Stimulated activated CD4-positive, alpha-beta T cell treated with anti-CD3 and anti-CD28 coated beads, Interleukin-1b, Interleukin-23, amount 100 ng/mL, for 1 hour (primary cell): ENCODE results near the gene STARD4.

ENCODE experiments used
- DNase-seq, 2 donors: peaks; one replicate each; pipeline ENCODE4 v3.0.0-alpha.2; 2020; ENCODE audit warnings: low read depth in 2 of 2

Gene STARD4

DNA sequence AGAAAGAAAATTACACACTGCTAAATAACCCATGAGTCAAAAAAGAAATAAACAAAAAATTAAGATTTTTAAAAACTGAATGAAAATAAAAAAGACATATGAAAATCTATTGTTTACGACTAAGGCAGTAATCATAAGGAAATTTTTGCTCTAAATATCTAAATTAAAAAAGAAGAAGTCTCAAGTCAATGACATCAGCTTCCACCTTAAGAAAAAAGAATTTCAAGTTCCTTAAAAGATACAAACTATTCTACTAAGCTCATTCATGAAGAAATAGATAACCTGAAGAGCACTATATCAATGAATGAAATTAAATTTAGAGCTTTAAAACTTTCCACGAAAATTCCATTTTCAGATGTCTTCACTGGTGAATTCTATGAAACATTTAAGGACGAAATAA is 15.7 kb upstream of the STARD4 start:
- no peak for DNase-seq

DNA sequence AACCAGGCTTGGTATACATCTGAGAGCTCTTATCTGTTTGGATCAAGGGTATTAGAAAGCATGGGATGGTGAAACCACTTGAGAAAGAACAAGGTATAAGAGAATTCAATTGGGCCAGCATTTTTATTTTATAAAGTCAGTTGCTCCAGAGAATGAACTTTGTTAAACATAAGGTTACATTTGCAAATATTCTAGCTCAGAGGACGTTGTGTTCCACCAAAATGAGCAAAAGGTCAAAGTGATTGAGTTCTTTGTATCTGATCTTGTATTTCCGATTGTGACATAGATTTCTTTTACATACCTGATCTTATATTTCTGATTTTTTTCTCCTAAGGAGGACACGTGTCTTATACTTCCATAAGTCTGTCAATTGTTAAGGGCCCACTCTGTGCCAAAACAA is 8.6 kb upstream of the STARD4 start:
- no peak for DNase-seq

DNA sequence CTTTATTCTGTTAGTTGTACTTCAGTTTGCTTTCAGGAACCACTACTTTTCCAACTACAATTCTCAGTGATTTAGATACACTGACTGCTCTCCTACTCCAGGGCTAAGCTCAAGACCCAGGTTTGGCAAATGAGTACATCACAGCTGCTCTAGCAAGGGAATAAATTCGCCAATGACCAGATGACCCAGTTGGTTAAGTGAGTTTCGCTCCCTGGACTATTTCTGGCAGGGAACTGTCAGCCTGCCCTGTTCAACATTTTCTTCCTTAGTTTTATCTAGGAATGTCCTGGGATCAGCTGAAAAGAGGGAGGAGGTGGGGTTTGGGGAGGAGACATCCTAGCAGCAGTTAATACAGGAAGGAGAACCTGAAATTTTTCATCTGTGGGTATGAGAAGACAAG is 6.4 kb upstream of the STARD4 start:
- no peak for DNase-seq

DNA sequence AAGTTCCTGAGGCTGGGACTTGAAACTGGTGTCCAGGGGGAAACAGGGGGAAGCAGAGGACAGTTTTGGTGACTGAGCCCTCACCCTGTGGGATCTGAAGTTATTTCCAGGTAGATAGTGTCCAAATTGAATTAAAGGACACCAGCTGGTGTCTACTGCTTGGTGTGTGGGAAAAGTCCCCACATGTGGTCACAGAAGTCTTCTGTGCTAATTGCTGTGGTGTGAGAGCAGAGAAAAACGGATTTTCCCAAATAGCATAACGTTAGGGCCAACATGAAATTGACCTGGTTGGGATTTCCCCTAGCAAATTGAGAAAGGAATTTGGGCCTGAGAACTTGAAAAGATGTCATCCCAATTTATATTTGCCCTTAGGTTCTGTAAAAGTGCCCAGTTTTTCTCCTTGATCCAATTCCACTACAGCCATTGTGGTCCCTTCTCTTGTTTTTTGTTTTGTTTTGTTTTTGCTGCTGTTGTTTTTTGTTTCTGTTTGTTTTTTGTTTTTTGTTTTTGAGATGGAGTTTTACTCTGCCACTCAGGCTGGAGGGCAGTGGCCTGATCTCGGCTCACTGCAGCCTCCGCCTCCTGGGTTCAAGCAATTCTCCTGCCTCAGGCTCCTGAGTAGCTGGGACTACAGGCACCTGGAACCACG is 5.6 kb upstream of the STARD4 start:
- no peak for DNase-seq

DNA sequence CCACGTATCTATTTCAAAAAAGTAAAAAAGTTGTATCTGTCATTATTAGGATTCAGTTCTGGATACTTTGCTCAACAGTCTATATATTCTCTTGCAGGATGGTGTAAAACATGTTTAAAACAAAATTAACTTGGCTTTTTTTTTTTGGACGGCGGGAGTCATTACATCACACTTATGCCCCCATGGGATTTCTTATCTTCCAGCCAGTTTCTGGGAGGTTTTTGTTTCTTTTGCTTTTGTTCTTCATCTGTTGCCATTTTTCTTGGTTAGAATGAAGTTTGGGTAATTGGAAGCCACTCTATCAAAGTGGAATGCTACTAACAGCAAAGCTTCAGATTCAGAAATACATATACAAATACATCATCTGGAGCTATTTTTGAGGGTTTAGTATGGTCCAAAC is 1.8 kb upstream of the STARD4 start:
- no peak for DNase-seq

DNA sequence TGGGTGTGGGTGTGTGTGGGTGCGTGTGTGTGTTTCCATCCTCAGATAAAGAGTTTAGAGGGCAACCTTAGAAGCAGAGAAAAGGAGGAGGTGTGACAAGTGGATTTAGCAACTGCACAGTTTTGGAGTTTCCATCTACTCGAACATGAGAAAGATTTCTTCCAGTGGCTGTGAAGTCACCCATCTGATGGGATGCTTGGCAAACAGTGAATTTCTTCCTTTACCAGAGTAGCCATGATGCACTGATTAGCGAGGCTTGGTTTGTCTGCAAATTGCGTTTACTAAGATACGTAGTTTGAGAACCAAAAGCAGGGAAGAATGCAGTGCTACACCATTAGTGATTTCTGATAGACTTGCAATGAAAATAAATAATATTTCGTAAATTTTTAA is 791 bp upstream of the STARD4 start:
- DNase-seq: no peak

DNA sequence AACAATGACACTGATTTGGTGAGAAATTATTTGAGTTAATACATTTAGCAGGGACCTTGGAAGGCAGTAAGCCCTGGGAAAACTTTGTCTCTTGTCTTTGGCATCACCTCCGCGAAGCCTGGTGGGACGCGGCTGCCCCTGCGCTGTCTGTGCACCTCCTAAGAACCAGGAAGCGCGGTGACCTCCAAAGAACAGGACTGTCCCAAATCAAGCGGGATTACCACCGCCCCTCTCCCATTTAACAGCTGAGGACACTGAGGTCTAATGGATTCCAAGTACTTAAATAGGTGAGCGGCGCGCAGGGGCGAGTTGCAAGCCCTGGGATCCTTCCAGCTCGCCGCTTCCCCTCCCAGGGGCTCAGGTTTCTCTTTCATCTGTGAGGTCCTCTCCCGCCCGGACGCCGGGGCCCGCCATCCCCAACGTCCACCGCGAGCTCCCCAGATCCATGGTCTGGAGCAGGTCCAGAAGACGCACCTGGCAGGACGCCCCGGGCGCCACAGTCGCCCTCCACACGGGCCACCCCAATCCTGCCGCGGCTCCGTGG is 432 bp downstream of the STARD4 start:
- no peak for DNase-seq

DNA sequence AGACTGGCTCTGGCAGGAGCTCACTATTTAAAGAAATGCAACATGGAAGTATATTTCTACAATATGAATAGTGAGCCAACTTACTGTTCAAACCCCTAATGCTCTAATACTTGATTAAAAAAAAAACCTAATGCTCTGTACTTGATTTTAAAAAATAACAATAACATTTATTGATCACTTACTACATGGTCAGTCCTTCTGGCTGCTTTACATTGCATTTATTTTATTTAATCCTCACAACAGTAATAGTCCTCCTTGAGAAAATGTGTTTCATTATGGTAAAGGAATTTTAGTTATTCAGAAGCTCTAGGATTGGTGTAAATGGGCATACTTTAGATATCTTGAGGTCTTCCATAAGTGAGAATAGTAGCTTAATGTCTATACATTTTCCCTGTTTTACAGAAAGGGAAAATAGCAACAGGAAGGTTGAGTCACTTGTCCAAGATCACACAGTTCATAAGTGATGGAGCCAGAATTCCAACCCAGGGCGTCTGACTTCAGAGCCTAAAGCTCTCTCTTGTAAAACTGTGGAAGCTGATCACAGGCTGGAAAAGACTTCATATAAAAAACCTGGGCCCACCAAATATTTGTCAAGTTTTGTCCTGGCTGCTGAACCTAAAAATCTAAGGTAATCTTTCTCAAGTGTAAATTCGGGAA is 1.0 kb downstream of the STARD4 start:
- no peak for DNase-seq

DNA sequence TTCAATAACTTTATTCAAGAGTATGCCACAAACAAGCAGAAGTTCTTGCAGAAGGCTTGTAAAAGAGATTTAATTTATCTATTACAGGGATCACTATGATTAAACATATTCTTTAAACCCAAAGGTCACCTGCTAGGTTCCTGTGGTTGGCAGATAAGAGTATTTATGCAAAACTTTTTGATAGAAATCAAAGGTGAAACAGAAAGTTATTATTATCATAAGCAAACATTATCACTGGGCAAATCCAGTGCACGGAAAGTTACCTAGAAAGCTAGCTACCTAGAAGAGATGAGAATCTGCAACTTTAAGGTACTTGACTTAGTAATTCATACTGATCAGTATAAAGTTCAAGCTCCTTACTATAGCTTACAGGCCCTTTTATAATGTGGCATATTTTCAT is 3.2 kb downstream of the STARD4 start:
- no peak for DNase-seq

DNA sequence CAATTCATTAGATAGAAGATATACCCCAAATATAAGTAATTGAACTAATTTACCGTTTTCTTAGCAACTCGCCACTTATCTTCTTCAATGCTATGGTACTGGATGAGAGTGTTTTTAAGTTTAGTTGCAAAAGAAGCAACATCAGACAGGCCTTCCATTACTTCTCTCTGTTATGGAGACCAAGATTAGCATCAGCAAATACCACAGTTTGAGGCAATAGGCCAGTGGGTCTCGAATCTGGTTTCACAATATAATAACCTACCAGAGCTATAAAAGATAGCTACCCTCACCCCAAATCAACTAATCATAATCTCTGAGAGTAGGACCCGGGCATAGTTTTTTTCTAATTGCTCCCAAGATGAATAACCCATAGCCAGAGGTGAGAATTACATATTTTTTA is 5.1 kb downstream of the STARD4 start:
- DNase-seq: no peak

DNA sequence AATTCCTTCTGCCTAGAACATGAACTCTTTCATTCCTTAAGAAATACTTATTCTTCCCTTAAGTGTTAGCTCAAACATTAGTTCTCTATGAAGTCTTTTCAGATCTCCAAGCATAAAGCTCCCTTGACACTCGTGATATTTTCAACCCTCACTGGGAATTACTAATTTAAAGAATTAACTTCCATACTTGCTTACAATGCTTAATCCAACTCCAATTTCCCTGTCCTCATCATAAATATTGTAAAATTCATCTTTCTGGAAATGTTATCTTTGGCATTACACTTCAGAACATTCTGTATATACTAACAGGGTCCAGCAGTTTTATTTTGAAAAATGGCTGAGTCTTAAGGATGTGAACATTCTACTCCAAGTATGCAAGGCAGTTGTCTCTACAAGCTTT is 7.2 kb downstream of the STARD4 start:
- DNase-seq: no peak

DNA sequence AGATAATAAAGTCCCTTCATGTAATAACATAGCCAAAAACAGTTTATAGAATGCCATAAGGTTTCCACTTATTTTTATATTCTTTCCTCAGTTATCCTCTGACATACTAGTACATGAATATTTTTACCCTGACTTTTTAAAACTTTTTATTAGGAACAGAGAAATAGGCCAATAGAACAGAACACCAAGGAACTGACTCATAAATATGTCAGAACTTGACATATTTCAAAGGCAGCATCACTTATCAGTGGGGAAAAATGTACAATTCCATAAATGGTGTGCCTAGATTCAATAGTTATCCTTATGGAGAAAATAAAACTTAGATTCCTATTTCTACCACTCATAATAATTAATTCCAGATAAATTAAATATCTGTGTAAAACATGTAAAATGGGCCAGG is 9.4 kb downstream of the STARD4 start:
- DNase-seq: no peak

DNA sequence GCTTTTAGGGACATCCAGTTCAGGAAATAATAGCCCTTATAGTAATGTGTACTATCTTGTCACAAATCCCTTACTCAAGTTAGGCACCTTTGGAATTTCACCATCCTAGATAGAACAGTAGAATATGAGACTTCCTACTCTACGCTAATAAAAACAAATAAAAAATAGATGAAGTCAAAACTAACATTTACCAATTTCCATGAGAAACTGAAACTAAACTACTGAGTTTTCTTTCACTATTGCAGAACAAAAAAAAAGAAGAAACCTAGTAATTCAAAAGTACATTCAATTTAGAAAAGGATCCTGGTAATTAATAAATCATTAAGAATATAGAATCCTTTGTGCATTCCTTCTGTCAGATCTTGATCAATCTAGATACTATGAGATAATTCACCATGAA is 14.0 kb downstream of the STARD4 start:
- DNase-seq: no peak

DNA sequence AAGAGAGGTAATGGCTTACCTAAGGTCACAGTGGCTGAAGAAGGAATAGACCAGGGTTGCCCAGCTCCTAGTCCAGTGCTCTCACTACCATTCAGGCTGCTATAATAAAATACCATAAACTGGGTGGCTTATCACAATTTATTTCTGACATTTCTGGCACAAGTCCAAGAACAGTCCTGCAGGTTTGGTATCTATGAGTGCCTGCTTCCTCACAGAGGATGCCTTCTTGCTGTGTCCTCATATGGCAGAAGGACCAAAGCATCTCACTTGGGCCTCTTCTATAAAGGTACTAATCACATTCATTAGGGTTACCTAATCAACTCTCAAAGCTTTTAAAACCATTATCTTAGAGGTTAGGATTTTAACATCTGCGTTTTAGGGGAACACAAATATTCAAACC is 17.2 kb downstream of the STARD4 start:
- DNase-seq: no peak

DNA sequence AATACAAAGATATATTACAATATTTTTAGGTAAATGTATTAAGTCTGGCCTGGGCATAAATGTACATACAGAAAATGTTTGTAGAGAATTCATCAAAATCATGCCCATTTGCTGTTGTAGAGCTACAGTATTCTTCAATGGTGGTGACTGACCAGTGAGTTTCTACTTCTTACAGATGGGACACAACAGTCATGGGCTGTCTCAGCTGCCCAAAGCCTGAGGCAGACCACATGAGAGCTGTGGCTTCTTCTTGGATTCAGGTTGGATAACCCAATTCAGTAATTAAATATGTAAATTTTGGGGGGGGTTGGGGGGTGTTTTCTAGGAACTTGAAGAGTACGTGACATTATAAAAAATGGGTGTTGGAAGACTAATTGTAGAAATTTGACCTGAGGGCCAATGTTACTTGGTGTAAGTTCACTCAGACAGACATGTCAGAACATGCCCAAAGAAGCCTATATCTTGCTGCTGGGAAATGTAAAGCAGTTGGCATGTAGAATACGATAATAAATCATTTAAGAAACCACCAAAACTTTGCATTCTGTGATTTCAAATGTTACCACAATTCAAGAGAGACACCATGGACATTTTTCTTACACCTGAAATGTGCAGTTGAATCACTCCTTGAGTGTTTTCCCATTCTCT is 17.9 kb downstream of the STARD4 start:
- DNase-seq: no peak

DNA sequence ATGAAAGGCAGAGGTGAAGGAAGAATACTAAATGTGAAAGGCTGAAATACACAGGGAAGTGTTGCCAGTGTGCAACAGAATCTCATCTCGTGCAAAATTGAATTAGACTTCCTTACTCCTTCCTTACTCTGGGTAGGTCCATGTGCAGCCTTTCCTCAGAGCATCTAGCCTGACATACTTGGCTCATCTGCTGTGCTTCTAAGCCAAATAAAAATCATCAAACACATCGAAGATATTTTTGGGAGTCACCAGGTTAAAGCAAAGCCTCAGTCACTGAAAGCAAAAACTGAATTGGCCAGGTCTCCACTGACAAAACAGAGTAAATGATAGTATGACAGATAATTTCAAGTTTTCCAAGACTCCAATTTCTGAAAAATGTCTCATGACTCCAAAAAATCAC is 19.3 kb downstream of the STARD4 start:
- DNase-seq: no peak

DNA sequence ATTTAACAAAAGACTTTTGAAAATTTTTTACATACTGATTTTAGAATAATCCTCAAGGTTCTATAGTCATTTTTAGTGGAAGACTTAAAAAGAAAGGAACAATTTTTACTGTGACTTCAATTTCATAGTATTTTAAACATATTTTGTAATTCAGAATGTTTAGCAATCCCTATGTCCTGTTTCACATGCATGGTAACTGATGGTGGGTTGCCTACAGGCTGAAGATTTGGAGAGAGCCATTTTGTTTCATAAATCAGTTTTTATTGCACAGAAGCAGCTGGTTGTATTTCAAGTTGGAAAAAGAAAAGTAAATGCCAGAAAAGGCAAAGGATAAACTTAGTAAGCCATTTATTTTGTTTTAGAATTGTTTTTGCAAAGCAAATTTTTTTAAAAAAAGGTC is 24.0 kb downstream of the STARD4 start:
- no peak for DNase-seq

DNA sequence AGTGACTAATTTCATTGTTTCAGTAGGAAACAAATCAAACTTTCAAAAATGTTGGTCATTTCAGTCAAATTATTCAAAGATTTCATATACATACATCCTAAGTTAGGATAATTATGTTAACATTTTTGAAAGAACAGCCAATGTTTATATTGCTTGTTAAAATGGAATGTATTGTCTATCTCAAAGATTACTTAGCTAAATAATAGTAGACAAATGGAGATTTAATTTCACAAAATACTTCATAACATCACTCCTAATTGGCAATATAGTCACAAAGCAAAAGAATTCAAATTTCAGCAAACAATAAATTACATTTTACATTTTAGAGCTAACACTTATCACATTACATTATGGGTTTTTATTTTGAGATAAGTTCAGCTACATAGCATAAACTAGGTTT is 25.4 kb downstream of the STARD4 start:
- no peak for DNase-seq

DNA sequence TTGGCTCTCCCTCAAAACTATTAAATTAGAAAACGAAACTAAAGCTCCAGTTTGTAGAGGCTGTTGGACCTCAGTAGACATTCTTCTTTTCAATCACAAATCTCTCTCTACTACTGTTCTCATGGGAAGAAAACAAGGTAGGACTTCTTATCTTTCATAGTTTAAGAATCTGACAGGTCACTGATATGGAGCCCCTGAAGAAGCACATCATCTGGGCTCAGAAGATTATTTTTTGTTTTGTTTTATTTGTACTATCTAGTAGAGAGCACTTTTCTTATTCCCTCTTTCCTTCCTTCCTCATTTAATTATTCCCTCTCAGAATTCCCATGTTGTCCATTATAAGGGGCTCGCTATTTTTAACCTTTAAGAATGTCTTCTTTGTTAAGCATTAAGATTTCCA is 26.3 kb downstream of the STARD4 start:
- no peak for DNase-seq

DNA sequence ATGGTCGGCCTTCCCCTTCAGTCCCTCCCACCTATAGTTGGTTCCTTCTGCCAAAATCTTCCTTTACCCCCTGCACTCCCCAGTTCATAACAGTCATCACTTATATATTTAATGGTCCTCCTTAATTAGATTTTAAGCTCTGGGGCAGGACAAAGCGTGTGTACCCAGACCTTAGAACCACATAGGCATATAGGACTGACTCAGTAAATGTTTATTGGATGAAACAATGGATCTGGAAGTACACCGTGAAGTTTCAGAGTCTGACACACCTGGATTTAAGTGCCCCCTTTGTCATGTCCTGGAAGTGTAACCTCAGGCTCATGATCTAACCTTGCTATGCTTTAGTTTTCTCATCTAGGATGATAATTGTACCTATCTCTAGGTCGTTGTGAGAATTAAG is 32.0 kb downstream of the STARD4 start:
- no peak for DNase-seq

DNA sequence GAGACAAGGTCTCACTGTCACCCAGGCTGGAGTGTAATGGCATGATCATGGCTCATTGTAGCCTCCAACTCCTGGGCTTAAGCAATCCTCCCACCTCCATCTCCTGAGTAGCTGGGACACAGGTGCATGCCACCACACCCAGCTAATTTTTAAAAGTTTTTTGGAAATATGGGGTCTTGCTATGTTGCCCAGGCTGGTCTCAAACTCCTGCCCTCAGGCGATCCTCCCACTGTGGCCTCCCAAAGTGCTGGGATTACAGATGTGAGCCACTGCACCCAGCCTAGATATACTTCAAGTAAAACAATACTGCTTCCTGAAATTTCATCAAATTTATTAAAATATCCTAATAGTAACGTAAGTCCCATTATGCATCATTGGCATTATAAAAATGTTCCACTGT is 33.4 kb downstream of the STARD4 start:
- DNase-seq: no peak

DNA sequence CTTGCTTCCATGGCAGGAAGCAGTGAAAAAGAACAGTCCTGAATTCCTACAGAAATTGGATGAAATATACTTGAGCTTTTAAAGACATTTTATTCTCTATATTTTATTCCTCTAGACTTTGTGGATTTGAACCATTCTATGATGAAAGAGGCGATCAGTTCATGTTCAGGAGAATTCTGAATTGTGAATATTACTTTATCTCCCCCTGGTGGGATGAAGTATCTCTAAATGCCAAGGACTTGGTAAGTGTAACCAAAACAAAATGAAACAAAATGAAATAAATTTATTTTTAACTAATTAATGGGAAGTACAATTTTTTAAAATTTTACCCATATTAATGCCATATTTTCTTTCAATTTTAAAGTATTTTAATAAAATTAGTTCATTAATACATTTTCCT is 34.1 kb downstream of the STARD4 start:
- DNase-seq: no peak

DNA sequence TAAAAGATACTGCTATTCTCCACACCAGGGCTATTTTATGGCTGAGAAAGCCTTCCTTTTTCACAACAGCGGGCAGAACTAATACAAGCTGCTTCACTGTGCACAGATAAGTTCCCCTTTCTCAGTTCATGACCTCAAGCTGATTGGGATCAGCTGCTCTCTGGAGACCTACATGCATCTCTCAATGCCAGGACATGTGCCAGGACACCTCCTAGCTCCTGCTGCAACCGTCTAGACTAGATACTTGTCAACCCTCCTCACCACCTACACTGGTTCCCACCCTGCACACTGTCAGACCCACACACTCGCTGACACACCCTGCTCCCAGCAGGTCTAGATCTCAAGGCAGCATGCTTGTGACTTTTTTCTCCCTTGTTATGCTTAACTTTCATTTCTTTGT is 39.8 kb downstream of the STARD4 start:
- DNase-seq: no peak
